HL-60 (cell line): ENCODE measurements around the gene UNC13B.

Source experiments
- POLR2AphosphoS5 ChIP-seq: IDR thresholded peaks from 2 replicates; pipeline ENCODE4 v1.6.1; 2012; ENCODE audit warnings: low read depth
- TF ChIP-seq, protein P1 (sequence below): IDR thresholded peaks from one replicate; pipeline ENCODE4 v1.5.1; 2011; ENCODE audit warnings: low read length, control low read depth, inconsistent platforms; ENCODE audit not compliant: insufficient read depth
- TF ChIP-seq, protein P2 (sequence below): IDR thresholded peaks from 2 replicates; pipeline ENCODE4 v1.6.1; 2012; ENCODE audit warnings: low read depth; ENCODE audit not compliant: insufficient replicate concordance

DNA sequence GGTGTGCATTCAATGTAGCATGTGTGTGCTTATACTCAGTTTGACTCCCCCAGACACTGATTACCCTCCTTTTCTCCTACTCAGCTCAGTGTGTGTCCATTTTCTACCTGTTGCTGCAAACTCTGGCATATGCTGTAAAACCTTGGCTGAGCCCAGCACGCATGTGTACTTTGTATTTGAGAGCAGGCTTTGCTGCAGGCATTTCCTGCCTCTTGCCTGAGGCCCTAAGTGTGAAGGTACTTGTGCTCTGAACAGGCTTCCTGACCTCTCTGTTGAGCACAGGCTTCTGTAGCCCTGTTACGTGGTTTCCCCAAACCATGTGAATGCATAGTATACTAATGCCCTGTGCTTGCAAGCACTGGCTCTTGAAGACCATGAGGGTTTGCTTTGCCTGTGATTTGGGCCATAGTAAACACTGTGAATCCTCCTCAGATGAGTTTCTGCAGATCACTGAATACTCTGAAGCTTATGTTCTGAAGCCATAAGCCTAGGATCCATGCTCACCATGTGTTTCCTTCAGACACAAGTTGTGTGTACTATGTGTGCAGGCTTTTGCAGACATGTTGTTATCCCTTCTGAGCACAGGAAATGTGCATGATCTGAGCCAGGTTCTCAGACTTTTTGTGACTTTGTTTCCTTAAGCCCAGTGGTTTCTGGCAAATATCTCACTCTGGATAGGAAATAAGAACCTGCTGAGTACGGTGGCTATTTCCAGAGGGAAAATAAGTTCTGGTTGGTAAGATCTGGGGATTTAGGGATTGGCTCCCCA lies 203.2 kb downstream of the UNC13B start:
- TF ChIP-seq, protein P1, sequence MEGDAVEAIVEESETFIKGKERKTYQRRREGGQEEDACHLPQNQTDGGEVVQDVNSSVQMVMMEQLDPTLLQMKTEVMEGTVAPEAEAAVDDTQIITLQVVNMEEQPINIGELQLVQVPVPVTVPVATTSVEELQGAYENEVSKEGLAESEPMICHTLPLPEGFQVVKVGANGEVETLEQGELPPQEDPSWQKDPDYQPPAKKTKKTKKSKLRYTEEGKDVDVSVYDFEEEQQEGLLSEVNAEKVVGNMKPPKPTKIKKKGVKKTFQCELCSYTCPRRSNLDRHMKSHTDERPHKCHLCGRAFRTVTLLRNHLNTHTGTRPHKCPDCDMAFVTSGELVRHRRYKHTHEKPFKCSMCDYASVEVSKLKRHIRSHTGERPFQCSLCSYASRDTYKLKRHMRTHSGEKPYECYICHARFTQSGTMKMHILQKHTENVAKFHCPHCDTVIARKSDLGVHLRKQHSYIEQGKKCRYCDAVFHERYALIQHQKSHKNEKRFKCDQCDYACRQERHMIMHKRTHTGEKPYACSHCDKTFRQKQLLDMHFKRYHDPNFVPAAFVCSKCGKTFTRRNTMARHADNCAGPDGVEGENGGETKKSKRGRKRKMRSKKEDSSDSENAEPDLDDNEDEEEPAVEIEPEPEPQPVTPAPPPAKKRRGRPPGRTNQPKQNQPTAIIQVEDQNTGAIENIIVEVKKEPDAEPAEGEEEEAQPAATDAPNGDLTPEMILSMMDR: no peak
- TF ChIP-seq POLR2AphosphoS5: no peak
- TF ChIP-seq, protein P2, sequence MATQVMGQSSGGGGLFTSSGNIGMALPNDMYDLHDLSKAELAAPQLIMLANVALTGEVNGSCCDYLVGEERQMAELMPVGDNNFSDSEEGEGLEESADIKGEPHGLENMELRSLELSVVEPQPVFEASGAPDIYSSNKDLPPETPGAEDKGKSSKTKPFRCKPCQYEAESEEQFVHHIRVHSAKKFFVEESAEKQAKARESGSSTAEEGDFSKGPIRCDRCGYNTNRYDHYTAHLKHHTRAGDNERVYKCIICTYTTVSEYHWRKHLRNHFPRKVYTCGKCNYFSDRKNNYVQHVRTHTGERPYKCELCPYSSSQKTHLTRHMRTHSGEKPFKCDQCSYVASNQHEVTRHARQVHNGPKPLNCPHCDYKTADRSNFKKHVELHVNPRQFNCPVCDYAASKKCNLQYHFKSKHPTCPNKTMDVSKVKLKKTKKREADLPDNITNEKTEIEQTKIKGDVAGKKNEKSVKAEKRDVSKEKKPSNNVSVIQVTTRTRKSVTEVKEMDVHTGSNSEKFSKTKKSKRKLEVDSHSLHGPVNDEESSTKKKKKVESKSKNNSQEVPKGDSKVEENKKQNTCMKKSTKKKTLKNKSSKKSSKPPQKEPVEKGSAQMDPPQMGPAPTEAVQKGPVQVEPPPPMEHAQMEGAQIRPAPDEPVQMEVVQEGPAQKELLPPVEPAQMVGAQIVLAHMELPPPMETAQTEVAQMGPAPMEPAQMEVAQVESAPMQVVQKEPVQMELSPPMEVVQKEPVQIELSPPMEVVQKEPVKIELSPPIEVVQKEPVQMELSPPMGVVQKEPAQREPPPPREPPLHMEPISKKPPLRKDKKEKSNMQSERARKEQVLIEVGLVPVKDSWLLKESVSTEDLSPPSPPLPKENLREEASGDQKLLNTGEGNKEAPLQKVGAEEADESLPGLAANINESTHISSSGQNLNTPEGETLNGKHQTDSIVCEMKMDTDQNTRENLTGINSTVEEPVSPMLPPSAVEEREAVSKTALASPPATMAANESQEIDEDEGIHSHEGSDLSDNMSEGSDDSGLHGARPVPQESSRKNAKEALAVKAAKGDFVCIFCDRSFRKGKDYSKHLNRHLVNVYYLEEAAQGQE: no peak
